ENCODE measurements around the gene TBX1. TPM values are rescaled to one million over a fixed set of nuclear protein-coding genes. Genes with fewer than 3 reads are reported as not detected.

TBX1 gene
- total and polyA plus RNA-seq, 2 of the 13 experiments (the other 11 are each of a cell fraction or from before 2014, with no cell fraction given): not detected

DNA sequence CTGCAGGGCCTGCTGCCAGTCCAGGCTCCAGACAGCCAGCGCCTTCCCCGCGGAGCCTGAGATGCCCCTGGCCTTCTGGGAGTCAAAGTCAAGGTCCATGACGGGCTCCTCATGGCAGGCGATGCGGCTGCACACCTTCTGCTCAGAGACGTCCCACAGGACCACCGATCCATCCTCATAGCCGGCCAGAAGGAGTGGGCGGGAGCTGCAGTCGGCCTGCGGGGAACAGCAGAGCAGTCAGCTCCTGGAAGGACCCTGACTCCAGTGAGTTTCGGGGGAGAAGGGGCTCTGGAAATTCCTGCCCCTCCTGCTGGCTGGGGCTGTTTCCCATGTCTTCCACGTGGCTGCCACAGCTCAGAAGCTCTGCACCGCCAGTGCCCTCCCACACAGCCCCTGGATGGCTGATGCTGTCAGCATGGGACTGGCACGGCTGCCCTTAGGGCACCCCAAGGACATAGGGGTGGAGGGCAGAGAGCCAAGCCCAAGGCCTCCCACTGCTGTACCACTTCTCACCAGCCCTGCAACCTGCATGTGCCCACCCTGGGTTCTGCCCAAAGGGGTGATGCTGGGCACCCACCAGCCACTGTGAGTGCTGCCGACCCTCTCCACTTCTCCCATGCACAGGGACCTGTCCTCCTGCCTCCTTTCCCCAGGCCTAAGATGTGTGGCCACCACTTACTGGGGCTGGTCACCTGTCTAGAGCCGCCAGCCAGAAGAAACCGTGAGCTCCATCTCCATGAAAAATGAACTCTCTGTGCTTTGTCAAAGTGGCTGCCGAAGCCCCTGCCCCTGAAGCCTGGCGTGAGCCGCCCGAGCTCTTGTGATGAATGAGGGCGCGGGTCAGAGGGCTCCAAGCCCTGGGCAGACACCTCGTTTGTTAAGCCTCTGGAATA is 41.7 kb downstream of the TBX1 start:
- intact Hi-C loops (cut with micrococcal nuclease; ENCODE audit: unreplicated experiment) (no loop called here), in situ Hi-C loops (cut with HindIII; ENCODE audit: extremely low pct_ligation_motif_present, low pct_unique_long_range_greater_than_20kb) (no loop called here)
- no peak overlapping the region for H3K4me3 ChIP-seq (replicated peaks in 1 of 3; ENCODE audit: insufficient read depth in 1 of 3, low read depth in 2 of 3, low read length in 3 of 3)
- no peak overlapping the region for H3K4me2 ChIP-seq (ENCODE audit: low read depth, low read length)
- no peaks in the 10 kb centered on the region for H3K36me3 ChIP-seq (replicated peaks in 1 of 2; ENCODE audit: control insufficient read depth in 1 of 2, insufficient read depth in 2 of 2, low read length in 2 of 2)
- no peaks in the 10 kb centered on the region for H4K20me1 ChIP-seq (ENCODE audit: insufficient read depth, low read length)
- CTCF ChIA-PET (ENCODE audit: low intra/inter-chr PET ratio, low total read pairs): interaction anchor here (2.1 kb wide), 1 partner anchor 108 kb away, joined by 7 read pairs; no protein-coding TSS in a partner anchor
- BruUV-seq (replicated peaks): no TSS peak
- no peak overlapping the region for H3K9ac ChIP-seq (ENCODE audit: insufficient read depth, low read depth, low read length)
- no peaks in the 10 kb centered on the region for H3K9me3 ChIP-seq (ENCODE audit: low read length)
- H3K4me1 ChIP-seq (ENCODE audit: insufficient read depth, low read length): no peaks in the 10 kb centered on the region
- POLR2A ChIA-PET: no interaction called here
- ATAC-seq (no peak), FAIRE-seq (no peak), DNase-seq (ENCODE audit: low spot score) (no peak)
- TF ChIP-seq, protein P1, sequence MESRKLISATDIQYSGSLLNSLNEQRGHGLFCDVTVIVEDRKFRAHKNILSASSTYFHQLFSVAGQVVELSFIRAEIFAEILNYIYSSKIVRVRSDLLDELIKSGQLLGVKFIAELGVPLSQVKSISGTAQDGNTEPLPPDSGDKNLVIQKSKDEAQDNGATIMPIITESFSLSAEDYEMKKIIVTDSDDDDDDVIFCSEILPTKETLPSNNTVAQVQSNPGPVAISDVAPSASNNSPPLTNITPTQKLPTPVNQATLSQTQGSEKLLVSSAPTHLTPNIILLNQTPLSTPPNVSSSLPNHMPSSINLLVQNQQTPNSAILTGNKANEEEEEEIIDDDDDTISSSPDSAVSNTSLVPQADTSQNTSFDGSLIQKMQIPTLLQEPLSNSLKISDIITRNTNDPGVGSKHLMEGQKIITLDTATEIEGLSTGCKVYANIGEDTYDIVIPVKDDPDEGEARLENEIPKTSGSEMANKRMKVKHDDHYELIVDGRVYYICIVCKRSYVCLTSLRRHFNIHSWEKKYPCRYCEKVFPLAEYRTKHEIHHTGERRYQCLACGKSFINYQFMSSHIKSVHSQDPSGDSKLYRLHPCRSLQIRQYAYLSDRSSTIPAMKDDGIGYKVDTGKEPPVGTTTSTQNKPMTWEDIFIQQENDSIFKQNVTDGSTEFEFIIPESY (CRISPR knock-in tag; IDR thresholded peaks at IDR 0.05): 0 out of 2 replicates have a peak, but pooled peaks have one; percentile 27
- TF ChIP-seq BRCA1 (CRISPR knock-in tag; IDR thresholded peaks at IDR 0.05): no peak
- no peak overlapping the region for H2AFZ ChIP-seq (ENCODE audit: low read length)
- WGBS (ENCODE audit: low lambda C conversion rate): 94% methylated on average over 2 of the region's 26 CpGs
- H3K27ac ChIP-seq (ENCODE audit: extremely low read length, insufficient read depth, low read length): no peak overlapping the region
- no peaks in the 10 kb centered on the region for H3K79me2 ChIP-seq (ENCODE audit: insufficient read depth, low read length)
- H3K27me3 ChIP-seq (ENCODE audit: control insufficient read depth in 1 of 2, insufficient read depth in 2 of 2, low read length in 2 of 2): no peaks in the 10 kb centered on the region

DNA sequence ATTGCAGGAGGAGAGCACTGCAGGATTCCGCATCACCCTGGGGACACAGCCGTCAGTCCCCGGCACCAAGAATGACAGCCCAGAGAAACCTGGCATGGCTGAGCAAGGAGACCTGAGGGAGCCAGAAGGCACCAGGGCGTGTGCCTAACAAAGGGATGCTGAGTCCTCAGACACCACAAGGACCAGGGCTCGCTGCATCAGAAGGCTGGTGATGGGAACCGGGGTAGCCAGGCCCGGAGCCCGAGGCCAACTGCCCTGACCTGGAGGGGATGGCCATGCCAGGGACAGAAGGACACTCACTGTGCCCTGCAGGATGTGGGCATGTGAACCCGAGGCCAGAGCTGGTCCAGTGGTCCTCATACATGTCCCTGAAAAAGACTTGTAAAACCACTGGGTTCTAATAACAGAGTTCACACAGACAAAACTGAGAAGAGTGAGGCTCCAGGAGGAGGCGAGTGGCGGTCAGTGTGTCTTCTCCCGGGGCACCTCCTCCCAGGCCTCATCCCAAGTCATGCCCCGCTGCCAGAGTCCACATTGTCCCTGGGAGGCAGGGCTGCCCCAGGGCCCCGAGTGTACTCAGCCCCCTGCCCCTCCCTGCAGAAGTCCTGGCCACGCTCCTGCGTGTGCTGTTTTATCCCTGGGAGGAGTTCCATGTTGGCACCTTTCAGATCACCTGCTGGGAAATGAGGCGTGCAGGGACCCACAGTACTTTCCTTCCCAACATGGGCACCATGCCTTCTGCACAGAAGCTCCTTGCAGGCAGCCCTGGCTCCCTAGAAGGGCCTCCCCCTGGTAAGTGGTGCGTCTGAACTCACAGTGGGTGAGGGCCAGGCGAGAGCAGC is 42.5 kb downstream of the TBX1 start:
- intact Hi-C loops (cut with micrococcal nuclease; ENCODE audit: unreplicated experiment): no loop called here
- ATAC-seq (no peak), FAIRE-seq (no peak), DNase-seq (ENCODE audit: low spot score) (no peak)
- 92% methylated on average over 6 of the region's 19 CpGs for WGBS (ENCODE audit: low lambda C conversion rate)
- Histone ChIP-seq H3K4me3 (replicated peaks in 1 of 3; ENCODE audit: insufficient read depth in 1 of 3, low read depth in 2 of 3, low read length in 3 of 3) (no peak overlapping the region), H4K20me1 (ENCODE audit: insufficient read depth, low read length) (no peaks in the 10 kb centered on the region), H3K4me2 (ENCODE audit: low read depth, low read length) (no peak overlapping the region), H3K4me1 (ENCODE audit: insufficient read depth, low read length) (no peaks in the 10 kb centered on the region), H2AFZ (ENCODE audit: low read length) (no peak overlapping the region), H3K36me3 (replicated peaks in 1 of 2; ENCODE audit: control insufficient read depth in 1 of 2, insufficient read depth in 2 of 2, low read length in 2 of 2) (no peaks in the 10 kb centered on the region), H3K9ac (ENCODE audit: insufficient read depth, low read depth, low read length) (no peak overlapping the region), H3K27me3 (ENCODE audit: control insufficient read depth in 1 of 2, insufficient read depth in 2 of 2, low read length in 2 of 2) (no peaks in the 10 kb centered on the region), H3K27ac (ENCODE audit: extremely low read length, insufficient read depth, low read length) (no peak overlapping the region), H3K9me3 (ENCODE audit: low read length) (no peaks in the 10 kb centered on the region), H3K79me2 (ENCODE audit: insufficient read depth, low read length) (no peaks in the 10 kb centered on the region)
- in situ Hi-C loops (cut with HindIII; ENCODE audit: extremely low pct_ligation_motif_present, low pct_unique_long_range_greater_than_20kb): no loop called here
- no TSS peak for BruUV-seq (replicated peaks)
- POLR2A ChIA-PET: no interaction called here
- CTCF ChIA-PET (ENCODE audit: low intra/inter-chr PET ratio, low total read pairs): no interaction called here
- TF ChIP-seq, protein P2, sequence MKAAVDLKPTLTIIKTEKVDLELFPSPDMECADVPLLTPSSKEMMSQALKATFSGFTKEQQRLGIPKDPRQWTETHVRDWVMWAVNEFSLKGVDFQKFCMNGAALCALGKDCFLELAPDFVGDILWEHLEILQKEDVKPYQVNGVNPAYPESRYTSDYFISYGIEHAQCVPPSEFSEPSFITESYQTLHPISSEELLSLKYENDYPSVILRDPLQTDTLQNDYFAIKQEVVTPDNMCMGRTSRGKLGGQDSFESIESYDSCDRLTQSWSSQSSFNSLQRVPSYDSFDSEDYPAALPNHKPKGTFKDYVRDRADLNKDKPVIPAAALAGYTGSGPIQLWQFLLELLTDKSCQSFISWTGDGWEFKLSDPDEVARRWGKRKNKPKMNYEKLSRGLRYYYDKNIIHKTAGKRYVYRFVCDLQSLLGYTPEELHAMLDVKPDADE (CRISPR knock-in tag; IDR thresholded peaks at IDR 0.05): no peak
- TF ChIP-seq, protein P3, sequence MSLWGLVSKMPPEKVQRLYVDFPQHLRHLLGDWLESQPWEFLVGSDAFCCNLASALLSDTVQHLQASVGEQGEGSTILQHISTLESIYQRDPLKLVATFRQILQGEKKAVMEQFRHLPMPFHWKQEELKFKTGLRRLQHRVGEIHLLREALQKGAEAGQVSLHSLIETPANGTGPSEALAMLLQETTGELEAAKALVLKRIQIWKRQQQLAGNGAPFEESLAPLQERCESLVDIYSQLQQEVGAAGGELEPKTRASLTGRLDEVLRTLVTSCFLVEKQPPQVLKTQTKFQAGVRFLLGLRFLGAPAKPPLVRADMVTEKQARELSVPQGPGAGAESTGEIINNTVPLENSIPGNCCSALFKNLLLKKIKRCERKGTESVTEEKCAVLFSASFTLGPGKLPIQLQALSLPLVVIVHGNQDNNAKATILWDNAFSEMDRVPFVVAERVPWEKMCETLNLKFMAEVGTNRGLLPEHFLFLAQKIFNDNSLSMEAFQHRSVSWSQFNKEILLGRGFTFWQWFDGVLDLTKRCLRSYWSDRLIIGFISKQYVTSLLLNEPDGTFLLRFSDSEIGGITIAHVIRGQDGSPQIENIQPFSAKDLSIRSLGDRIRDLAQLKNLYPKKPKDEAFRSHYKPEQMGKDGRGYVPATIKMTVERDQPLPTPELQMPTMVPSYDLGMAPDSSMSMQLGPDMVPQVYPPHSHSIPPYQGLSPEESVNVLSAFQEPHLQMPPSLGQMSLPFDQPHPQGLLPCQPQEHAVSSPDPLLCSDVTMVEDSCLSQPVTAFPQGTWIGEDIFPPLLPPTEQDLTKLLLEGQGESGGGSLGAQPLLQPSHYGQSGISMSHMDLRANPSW (CRISPR knock-in tag; IDR thresholded peaks at IDR 0.05; ENCODE audit: borderline replicate concordance): no peak
- TF ChIP-seq ZNF850 (CRISPR knock-in tag; conservative IDR thresholded peaks at IDR 0.05) (no peak), LCORL (IDR thresholded peaks at IDR 0.05) (no peak), LCORL (CRISPR knock-in tag; IDR thresholded peaks at IDR 0.05) (no peak)
- TF ChIP-seq, protein P4, sequence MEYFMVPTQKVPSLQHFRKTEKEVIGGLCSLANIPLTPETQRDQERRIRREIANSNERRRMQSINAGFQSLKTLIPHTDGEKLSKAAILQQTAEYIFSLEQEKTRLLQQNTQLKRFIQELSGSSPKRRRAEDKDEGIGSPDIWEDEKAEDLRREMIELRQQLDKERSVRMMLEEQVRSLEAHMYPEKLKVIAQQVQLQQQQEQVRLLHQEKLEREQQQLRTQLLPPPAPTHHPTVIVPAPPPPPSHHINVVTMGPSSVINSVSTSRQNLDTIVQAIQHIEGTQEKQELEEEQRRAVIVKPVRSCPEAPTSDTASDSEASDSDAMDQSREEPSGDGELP (IDR thresholded peaks at IDR 0.05; ENCODE audit: borderline replicate concordance, low read depth): no peak
